ENCODE measurements around the gene LDLRAD2. TPM values are rescaled to one million over a fixed set of nuclear protein-coding genes. Genes with fewer than 3 reads are reported as not detected.

LDLRAD2 gene
- total and polyA plus RNA-seq, 2 of the 4 experiments (the other 2 are of a cell fraction): 0.05 TPM; not detected in 1

- peaks cover 90% of the 10 kb centered on the region for H4K20me1 ChIP-seq (ENCODE audit: insufficient read depth, low read length)
- intact Hi-C loops (cut with micrococcal nuclease): no loop called here
These were observed 37.1 kb upstream of the LDLRAD2 start for GRCh38 chr1:21774835-21775549.

More at GRCh38 chr1:21774835-21775549, 37.1 kb upstream of the LDLRAD2 start:
- H2AK5ac ChIP-seq (ENCODE audit: low read depth, low read length): peak overlapping the region; percentile 37; the same call in 1 of the 2 replicates
- H3K4ac ChIP-seq (ENCODE audit: low read depth, low read length): peak overlapping the region; percentile 32; the same call in 1 of the 2 replicates
- POLR2A ChIA-PET (ENCODE audit: unreplicated experiment): no interaction called here
- BruUV-seq (replicated peaks): no TSS peak
- no peaks in the 10 kb centered on the region for H3K36me3 ChIP-seq (ENCODE audit: control insufficient read depth, insufficient read depth, low read length)
- H3K14ac ChIP-seq (replicated peaks; ENCODE audit: low read depth, low read length): no peak overlapping the region
- no peak overlapping the region for H2BK15ac ChIP-seq (ENCODE audit: low read depth, low read length)
- no peak for ATAC-seq (ENCODE audit: low read depth)
- no peak overlapping the region for H3K4me3 ChIP-seq (ENCODE audit: insufficient read depth, low read depth, low read length)
- no peak for TF ChIP-seq CEBPB (IDR thresholded peaks at IDR 0.05; ENCODE audit: low read depth, low read length)
- TF ChIP-seq NFE2L2 (IDR thresholded peaks at IDR 0.05; ENCODE audit: low read depth, low read length): no peak
- TF ChIP-seq ELK1 (IDR thresholded peaks at IDR 0.05; ENCODE audit: borderline replicate concordance, low read depth, low read length): no peak
- no peak for TF ChIP-seq POLR2A (IDR thresholded peaks at IDR 0.05; ENCODE audit: low read depth, low read length)
- no peak for TF ChIP-seq MAFK (IDR thresholded peaks at IDR 0.05; ENCODE audit: low read depth, low read length)
- no peak for TF ChIP-seq USF2 (IDR thresholded peaks at IDR 0.05; ENCODE audit: low read depth, low read length)
- TF ChIP-seq RFX5 (IDR thresholded peaks at IDR 0.05; ENCODE audit: low read depth, low read length): no peak
- no peak for TF ChIP-seq MXI1 (IDR thresholded peaks at IDR 0.05; ENCODE audit: borderline replicate concordance, low read depth, low read length)
- no peak for TF ChIP-seq CTCF (conservative IDR thresholded peaks at IDR 0.05; ENCODE audit: low read depth, low read length)
- no peak for TF ChIP-seq MAZ (IDR thresholded peaks at IDR 0.05; ENCODE audit: borderline replicate concordance, low read depth, low read length)
- no peak for TF ChIP-seq CHD1 (IDR thresholded peaks at IDR 0.05; ENCODE audit: low read depth, low read length)
- no peak for TF ChIP-seq RAD21 (IDR thresholded peaks at IDR 0.05; ENCODE audit: low read length)
- no peak overlapping the region for H3K9ac ChIP-seq (ENCODE audit: low read depth, low read length)
- no peak overlapping the region for H3K4me2 ChIP-seq (ENCODE audit: low read depth, low read length)
- no peak overlapping the region for H3K56ac ChIP-seq (ENCODE audit: extremely low read depth, insufficient read depth, low read length)
- peaks cover 2% of the 10 kb centered on the region; the same call in 1 of the 2 replicates for H3K9me3 ChIP-seq (ENCODE audit: control insufficient read depth, insufficient read depth, low read length)
- peaks cover 16 to 60% of the 10 kb centered on the region in 2 experiments for H3K79me1 ChIP-seq (ENCODE audit: low read depth in 1 of 2, low read length in 2 of 2)
- H3K23ac ChIP-seq (ENCODE audit: low read depth, low read length): no peak overlapping the region
- H4K5ac ChIP-seq (ENCODE audit: low read depth, low read length): peak overlapping the region; percentile 7; the same call in 1 of the 2 replicates
- no peak overlapping the region for H2BK5ac ChIP-seq (ENCODE audit: low read depth, low read length, poor library complexity, severe bottlenecking)
- H3K27ac ChIP-seq (ENCODE audit: insufficient read depth, low read length): peak overlapping the region; percentile 65; the same call in 1 of the 2 replicates
- DNase-seq: no peak
- no peak overlapping the region for H2BK120ac ChIP-seq (ENCODE audit: low read depth, low read length)
- no peak overlapping the region for H2BK20ac ChIP-seq (ENCODE audit: low read depth, low read length)
- H2AFZ ChIP-seq (replicated peaks; ENCODE audit: low read length, poor library complexity): no peak overlapping the region
- H2AK9ac ChIP-seq (replicated peaks; ENCODE audit: low read depth, low read length, poor library complexity): no peak overlapping the region
- H4K91ac ChIP-seq (ENCODE audit: insufficient read depth, low read depth, low read length): no peak overlapping the region
- peaks cover 8% of the 10 kb centered on the region for H3K4me1 ChIP-seq (ENCODE audit: control insufficient read depth, insufficient read depth, low read length)
- dilution Hi-C loops (cut with HindIII; ENCODE audit: low sequenced_read_pairs, unreplicated experiment): no loop called here
- in situ Hi-C loops (cut with MboI; ENCODE audit: low sequenced_read_pairs): no loop called here
- 60% methylated on average over 1 of the region's 15 CpGs; no CpG with 5 or more reads in 1 of the 2 experiments for WGBS, 2 experiments (ENCODE audit: extremely low coverage in 2 of 2, insufficient read length in 1 of 2)
- no peak overlapping the region for H4K8ac ChIP-seq (ENCODE audit: low read depth in 2 of 2, low read length in 2 of 2)
- H3K9me1 ChIP-seq (ENCODE audit: insufficient read depth, low read length): peaks cover 17% of the 10 kb centered on the region
- CTCF ChIA-PET: no interaction called here
- no peaks in the 10 kb centered on the region for H3K27me3 ChIP-seq (ENCODE audit: control insufficient read depth, insufficient read depth, low read length)
- H3K18ac ChIP-seq (ENCODE audit: low read depth, low read length): peak overlapping the region; percentile 72; the same call in 1 of the 2 replicates

Data from IMR-90 (cell line).